Type B pancreatic cell (in vitro differentiated cells): ENCODE results near the gene PAMR1. TPM values are rescaled to one million over a fixed set of nuclear protein-coding genes. Genes with fewer than 3 reads are reported as not detected.

Experiments
- DNase-seq: peaks from one replicate; pipeline ENCODE4 v3.0.0; 2021; ENCODE audit warnings: mixed read lengths; ENCODE audit not compliant: unreplicated experiment; ENCODE audit errors: extremely low spot score
- H3K27ac Mint-ChIP-seq: 2 replicates; pipeline ENCODE4 v1.8.0; 2021; ENCODE audit warnings: mild to moderate bottlenecking, mixed read lengths
- H3K27me3 Mint-ChIP-seq: 2 replicates; pipeline ENCODE4 v1.8.0; 2021; ENCODE audit warnings: mixed read lengths
- H3K36me3 Mint-ChIP-seq: 2 replicates; pipeline ENCODE4 v1.8.0; 2021; ENCODE audit warnings: mixed read lengths
- H3K4me1 Mint-ChIP-seq: one replicate; pipeline ENCODE4 v1.8.0; 2021; ENCODE audit warnings: mixed read lengths; ENCODE audit not compliant: unreplicated experiment
- H3K4me3 Mint-ChIP-seq: 2 replicates; pipeline ENCODE4 v1.8.0; 2021; ENCODE audit warnings: mild to moderate bottlenecking, mixed read lengths
- H3K9me3 Mint-ChIP-seq: 2 replicates; pipeline ENCODE4 v1.8.0; 2021; ENCODE audit warnings: mixed read lengths
- CTCF ChIP-seq: fragments of 200-600 bp; sonication (generic); conservative IDR thresholded peaks from 2 replicates; pipeline ENCODE4 v1.5.0; 2021; ENCODE audit warnings: antibody characterized with exemption, mild to moderate bottlenecking
- total RNA-seq: library from RNA; stranded (reverse); gene quantifications from 2 replicates; pipeline ENCODE4 v1.2.1, GENCODE V29; 2021; ENCODE audit warnings: low replicate concordance

Gene PAMR1
- total RNA-seq, 1 donor from 2014 or later: 14.2 TPM

GRCh38 chr11:35398881-35399280, 126.5 kb downstream of the PAMR1 start:
- no peak for TF ChIP-seq CTCF
- no peak overlapping the region for H3K4me3 Mint-ChIP-seq
- peaks cover 7% of the 10 kb centered on the region for H3K27me3 Mint-ChIP-seq
- peaks cover 4% of the 10 kb centered on the region for H3K4me1 Mint-ChIP-seq
- no peaks in the 10 kb centered on the region for H3K9me3 Mint-ChIP-seq
- DNase-seq: no peak
- no peak overlapping the region for H3K27ac Mint-ChIP-seq
- no peaks in the 10 kb centered on the region for H3K36me3 Mint-ChIP-seq

- DNase-seq: no peak
- Mint-ChIP-seq H3K36me3 (no peaks in the 10 kb centered on the region), H3K4me1 (peaks cover 17% of the 10 kb centered on the region), H3K9me3 (no peaks in the 10 kb centered on the region), H3K27ac (no peak overlapping the region), H3K27me3 (peaks cover 20% of the 10 kb centered on the region), H3K4me3 (no peak overlapping the region)
- no peak for TF ChIP-seq CTCF
Measured at GRCh38 chr11:35394941-35395340, 130.5 kb downstream of the PAMR1 start.

GRCh38 chr11:35393098-35393497, 132.3 kb downstream of the PAMR1 start:
- Mint-ChIP-seq H3K9me3 (no peaks in the 10 kb centered on the region), H3K36me3 (no peaks in the 10 kb centered on the region), H3K4me3 (no peak overlapping the region), H3K27ac (no peak overlapping the region), H3K4me1 (peaks cover 15% of the 10 kb centered on the region), H3K27me3 (peaks cover 20% of the 10 kb centered on the region)
- TF ChIP-seq CTCF: no peak
- DNase-seq: no peak

GRCh38 chr11:35391922-35392688, 133.3 kb downstream of the PAMR1 start:
- TF ChIP-seq CTCF: peak; percentile 97
- Mint-ChIP-seq H3K4me1 (peaks cover 19% of the 10 kb centered on the region), H3K27me3 (peaks cover 20% of the 10 kb centered on the region), H3K4me3 (peak overlapping the region; percentile 59), H3K9me3 (no peaks in the 10 kb centered on the region), H3K36me3 (no peaks in the 10 kb centered on the region), H3K27ac (no peak overlapping the region)
- DNase-seq: peak; percentile 91

- H3K4me1 Mint-ChIP-seq: peaks cover 22% of the 10 kb centered on the region
- peaks cover 20% of the 10 kb centered on the region for H3K27me3 Mint-ChIP-seq
- H3K4me3 Mint-ChIP-seq: no peak overlapping the region
- no peak overlapping the region for H3K27ac Mint-ChIP-seq
- H3K9me3 Mint-ChIP-seq: no peaks in the 10 kb centered on the region
- TF ChIP-seq CTCF: no peak
- H3K36me3 Mint-ChIP-seq: no peaks in the 10 kb centered on the region
- DNase-seq: no peak
Measured at GRCh38 chr11:35390737-35391682, 134.4 kb downstream of the PAMR1 start.
